GM19025 (cell line): ENCODE data around the gene GPR25.
A peak's percentile ranks its signal among the peaks of the same experiment; 100 is the strongest.

Source experiments
- ATAC-seq: cut with Tn5 transposase; IDR thresholded peaks from one replicate; pipeline ENCODE4 v1.9.1; 2021; ENCODE audit warnings: mild to moderate bottlenecking, low read depth, moderate library complexity; ENCODE audit not compliant: unreplicated experiment

GPR25 gene

GRCh38 chr1:200872446-200873115 lies at the start of gene GPR25:
Gene GPR25, plus strand, starts transcription at chr1:200872981. Its CDS starts 57 bp downstream, at chr1:200873038.
- ATAC-seq = no peak

GRCh38 chr1:200831091-200831490 lies 41.7 kb upstream of the GPR25 start:
- ATAC-seq = no peak

DNA sequence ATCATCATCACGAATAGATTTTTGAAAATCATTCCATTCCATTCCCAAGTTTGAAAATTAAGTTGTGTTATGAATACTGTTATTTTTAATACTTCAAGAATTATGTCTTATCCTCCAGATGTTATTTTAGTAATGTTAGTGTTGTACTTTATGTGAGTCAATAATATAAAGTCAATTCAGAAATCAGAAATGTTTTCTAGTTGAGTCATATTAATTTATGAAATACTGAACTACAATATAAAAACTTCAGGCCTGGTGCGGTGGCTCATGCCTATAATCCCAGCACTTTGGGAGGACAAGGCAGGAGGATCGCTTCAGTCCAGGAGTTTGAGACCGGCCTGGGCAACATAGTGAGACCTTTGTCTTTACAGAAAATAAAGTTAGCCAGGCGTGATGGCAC lies 38.4 kb upstream of the GPR25 start:
- ATAC-seq = no peak

GRCh38 chr1:200836213-200836612 lies 36.6 kb upstream of the GPR25 start:
- no peak for ATAC-seq

DNA sequence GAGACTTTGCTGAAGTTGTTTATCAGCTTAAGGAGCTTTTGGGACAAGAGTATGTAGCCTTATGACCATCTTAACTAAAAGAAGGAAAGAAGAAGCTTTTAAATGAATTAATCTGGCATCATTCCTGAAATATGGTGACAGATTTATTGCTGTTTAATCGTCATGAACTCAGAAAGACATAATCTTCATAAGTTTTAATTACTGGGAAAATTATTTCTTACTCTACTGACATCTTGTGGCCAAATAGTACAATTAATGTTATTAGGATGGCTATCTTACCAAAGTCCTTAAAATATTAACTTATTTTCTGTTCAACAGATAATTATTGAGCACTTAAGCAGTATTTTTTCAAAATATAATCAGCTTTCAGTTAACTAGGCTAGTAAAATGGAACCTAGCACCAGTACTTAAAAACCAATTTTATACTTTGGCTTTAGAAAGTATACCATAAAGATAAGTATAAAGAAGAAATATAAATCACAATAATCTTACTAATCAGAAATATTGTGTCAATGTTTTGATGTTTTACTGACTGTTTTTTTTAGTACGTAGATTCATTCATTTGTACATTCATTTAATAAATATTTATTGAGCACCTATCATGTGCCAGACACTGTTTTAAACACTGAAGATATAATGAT lies 34.7 kb upstream of the GPR25 start:
- no peak for ATAC-seq

DNA sequence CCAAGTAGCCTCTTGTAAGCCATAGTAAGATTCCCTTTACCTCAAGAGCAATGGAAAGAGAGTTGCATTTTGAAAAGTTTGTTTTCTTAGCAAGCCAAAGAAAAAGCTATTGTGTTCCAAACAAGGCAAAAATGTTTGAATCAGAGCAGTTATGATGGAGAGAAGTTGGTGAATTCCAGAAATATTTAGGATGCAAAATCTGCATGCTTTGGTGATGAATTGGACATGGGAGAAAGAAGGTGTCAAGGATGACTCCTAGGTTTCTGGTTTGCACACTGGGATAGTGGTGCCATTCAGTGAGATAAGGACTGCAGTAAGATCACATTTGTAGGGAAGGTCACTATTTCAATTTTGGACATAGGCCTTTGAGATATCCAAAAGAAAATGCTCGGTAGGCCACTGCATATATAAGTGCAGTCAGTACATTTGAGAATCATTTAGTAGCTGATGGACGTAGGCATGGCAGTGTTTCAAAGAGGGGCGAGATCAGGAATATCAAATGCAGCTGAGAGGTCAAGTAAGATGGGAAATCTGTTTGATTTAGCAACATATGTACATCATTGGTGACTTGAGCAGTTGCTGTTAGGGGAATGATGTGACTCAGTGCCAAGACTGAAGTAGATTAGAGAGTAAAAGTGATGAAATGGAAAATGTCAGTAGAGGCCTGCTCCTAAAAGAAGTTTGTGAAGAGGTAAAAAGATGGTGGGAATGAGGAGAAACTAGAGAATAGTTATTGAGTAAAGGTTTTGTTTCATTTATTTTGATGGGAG lies 33.9 kb upstream of the GPR25 start:
- no peak for ATAC-seq

DNA sequence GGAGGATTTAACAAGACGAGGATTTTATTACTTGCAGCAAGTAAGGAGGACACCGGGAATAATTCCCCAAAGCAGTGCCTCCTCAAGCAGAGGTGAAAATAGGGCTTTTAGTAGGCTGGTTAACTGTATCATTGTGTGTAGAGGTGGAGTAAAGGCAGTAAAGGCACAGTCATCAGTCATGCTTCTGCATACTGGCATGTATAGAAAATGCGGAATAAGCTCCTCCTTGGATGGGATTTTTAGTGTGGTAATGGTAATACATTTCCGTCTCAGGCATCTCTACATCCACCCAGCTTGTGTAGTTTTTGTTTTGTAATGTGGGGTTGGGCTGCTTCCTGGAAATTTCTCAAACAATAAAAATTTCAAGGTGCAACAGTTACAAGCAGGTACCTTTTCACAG lies 27.4 kb upstream of the GPR25 start:
- ATAC-seq = no peak

GRCh38 chr1:200846398-200846797 lies 26.4 kb upstream of the GPR25 start:
- ATAC-seq = no peak

GRCh38 chr1:200849430-200849829 lies 23.4 kb upstream of the GPR25 start:
- no peak for ATAC-seq

DNA sequence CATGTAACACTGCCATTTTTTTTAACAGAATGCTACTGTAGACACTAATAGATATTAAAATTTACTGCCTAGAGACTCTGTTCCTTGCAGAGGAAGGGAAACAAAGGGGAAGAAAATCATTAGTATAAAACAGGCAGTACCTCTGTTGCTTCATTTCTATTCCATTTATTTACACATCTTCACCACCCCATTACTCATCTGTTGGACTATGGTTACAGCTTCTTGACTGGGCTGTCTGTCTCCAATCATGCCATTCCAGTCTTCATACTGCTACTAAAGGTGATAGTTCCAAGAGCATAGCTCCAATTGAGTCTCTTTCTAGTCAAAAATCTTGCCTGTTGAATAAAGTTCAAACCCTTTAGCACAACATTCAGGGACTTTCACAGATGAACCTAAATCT lies 22.2 kb upstream of the GPR25 start:
- ATAC-seq = no peak

GRCh38 chr1:200856716-200857357 lies 15.9 kb upstream of the GPR25 start:
- no peak for ATAC-seq

- ATAC-seq = no peak
These were observed 15.0 kb upstream of the GPR25 start for GRCh38 chr1:200857804-200858203.

- ATAC-seq = no peak
These were observed 10.7 kb upstream of the GPR25 start for GRCh38 chr1:200861937-200862647.

GRCh38 chr1:200862713-200863415 lies 9.9 kb upstream of the GPR25 start:
- no peak for ATAC-seq

DNA sequence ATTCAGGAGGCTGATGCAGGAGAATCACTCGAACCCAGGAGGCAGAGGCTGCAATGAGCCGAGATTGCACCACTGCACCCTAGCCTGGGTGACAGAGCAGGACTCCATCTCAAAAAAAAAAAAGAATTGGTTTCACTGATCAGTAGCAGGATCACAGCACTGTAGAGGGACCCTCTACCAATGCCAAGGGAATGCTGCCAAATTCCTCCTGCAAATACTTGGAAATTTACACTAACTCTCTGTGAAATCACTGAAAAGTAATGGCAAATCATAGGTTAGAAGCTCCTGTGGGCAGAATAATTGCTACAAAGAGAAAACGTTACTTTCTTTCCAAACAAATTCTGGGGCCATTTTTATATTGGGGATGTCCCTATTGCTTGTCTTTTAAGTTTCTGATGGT lies 6.7 kb upstream of the GPR25 start:
- ATAC-seq = no peak

DNA sequence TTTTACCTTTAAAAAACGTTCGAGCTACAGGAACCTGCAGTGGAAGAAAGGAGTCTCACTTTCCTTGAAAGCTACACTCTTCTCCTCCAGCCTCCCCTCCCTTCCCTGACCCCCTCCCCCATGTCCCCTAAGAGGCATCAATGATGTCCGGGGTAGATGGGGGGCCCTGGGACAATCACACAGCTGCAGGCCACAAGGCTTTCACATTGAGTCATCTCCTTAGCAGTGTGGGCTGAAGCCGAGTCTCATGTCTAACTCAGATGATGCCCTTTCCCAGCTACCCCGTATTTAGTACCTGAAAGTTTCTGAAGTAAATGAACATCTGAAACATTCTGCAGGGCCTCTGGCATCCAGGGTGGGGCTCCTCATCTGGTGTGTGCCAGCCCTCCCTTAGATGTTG lies 6.3 kb upstream of the GPR25 start:
- peak; percentile 66 for ATAC-seq

DNA sequence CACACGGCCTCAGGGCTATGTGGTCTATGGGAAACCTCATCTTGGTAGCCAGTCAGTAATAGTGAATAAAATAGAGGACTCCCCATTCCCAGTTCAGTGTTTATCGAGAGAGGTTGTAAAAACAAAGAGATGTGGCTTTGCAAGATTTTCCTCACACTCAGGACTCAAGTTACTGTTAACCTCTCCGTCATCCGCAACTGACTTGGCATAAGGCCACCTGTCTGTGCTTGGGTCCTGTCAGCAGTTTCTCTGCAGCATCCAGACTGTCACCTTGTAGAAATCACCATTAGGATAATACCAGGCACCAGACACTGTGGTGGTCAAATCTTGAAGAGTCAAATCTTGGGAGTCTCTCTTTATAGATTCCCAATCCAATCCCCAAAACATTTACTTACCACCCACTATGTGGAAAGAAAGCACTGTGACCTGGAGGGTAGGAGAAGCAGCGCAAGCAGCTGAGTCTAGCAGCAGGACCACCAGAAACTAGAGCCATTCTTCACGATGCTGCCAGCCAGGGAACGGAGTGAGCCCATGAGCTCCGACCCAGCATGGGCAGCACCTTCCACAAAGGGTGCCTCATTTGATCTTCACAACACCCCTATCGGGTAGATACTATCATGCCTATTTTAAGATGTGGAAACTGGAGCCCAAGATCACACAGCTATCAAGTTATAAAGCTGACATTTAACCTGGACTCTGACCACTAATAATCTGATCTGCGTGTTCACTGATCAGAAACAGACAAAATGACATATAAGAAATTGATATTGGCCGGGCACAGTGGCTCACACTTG lies 5.6 kb upstream of the GPR25 start:
- no peak for ATAC-seq

DNA sequence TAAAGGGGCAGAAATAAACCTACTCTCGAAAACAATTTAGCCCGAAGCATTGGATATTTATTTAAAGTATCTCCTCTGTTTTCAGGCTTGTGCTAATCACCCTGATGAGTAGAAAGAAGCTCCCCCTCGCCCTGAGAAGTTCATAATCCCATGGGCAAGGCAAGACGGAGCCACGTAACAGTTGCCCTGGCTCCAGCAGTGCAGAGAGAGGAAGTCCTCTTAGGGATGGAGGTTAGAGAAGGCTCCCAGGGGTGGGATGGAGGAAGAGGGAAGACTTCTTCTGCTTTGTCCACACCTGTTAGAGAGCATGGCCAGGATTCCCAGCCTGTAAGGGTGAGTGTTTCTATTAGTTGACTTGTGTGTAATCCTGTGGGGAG lies 3.4 kb upstream of the GPR25 start:
- no peak for ATAC-seq

DNA sequence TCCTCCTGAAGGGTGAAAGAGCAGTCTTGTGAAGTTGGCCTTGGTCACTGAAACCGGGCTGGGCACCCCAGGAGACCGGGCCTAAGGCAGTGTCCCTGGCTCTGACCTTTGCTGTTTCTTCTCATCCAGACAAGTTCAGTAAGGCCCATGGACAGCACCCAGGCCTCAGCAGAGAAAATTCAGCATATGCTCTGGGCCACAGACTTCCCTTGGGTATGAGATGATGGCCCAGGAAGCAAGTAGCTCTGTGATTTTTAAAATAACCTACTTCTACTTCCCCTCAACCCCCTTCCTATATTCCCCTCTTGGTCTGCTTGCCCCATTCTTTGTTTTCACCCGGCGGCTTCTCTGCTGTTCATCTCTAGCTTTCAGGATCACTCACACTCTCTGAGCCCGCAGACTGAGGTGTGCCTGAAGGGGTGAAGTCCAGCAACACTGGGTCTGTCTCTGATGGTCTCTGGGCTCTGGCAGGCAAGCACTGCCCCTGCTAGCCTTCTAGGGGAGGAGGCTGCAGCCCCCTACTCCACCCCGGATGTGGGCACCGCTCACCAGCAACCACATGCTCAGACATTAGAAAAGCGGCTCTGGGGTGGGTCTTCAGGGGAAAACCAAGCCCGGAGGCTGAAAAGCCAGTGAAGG lies 2.9 kb upstream of the GPR25 start:
- peak; percentile 44 for ATAC-seq
